Ascending aorta (tissue), 2 donors: Measurements from ENCODE around the gene PAK4. TPM values are rescaled to one million over a fixed set of nuclear protein-coding genes. Genes with fewer than 3 reads are reported as not detected.
"Not testable (repeated sequence)": the region's sequence is repeated elsewhere in the genome, so short reads cannot be mapped to it uniquely, and the experiment has no call there.

Experiments
- DNase-seq, 2 donors: peaks; one replicate each; pipeline ENCODE4 v3.0.0-alpha.2; 2019; ENCODE audit warnings: low spot score in 2 of 2
- H3K27ac ChIP-seq, 2 donors: fragments of 200-600 bp; sonication (generic); one replicate each; pipeline ENCODE4 v1.5.1; 2016 to 2017; ENCODE audit warnings: mild to moderate bottlenecking in 1 of 2
- H3K27me3 ChIP-seq: fragments of 200-600 bp; sonication (generic); one replicate; pipeline ENCODE4 v1.5.1; 2017
- H3K36me3 ChIP-seq, 2 donors: fragments of 200-600 bp; sonication (generic); one replicate each; pipeline ENCODE4 v1.5.1; 2016
- H3K4me1 ChIP-seq, 2 donors: fragments of 200-600 bp; sonication (generic); one replicate each; pipeline ENCODE4 v1.5.1; 2016 to 2017; ENCODE audit warnings: mild to moderate bottlenecking in 1 of 2
- H3K4me3 ChIP-seq, 2 donors: fragments of 200-600 bp; sonication (generic); one replicate each; pipeline ENCODE4 v1.5.1; 2016 to 2017; ENCODE audit warnings: mild to moderate bottlenecking in 1 of 2
- H3K9me3 ChIP-seq, 2 donors: fragments of 200-600 bp; sonication (generic); one replicate each; pipeline ENCODE4 v1.5.1; 2016
- CTCF ChIP-seq, 3 experiments: fragments of 200-600 bp in 2 of 3; fragments of 450-650 bp in 1 of 3; sonication (generic) in 2 of 3; IDR thresholded peaks; one replicate each; pipeline ENCODE4 v1.5.1; 2016 to 2019; ENCODE audit warnings: antibody characterized with exemption in 3 of 3, mild to moderate bottlenecking in 1 of 3, moderate library complexity in 1 of 3
- intact Hi-C: fragments of 100-400 bp; cut with DNase I; formaldehyde crosslinking; loops from one replicate; pipeline ENCODE4 v1.15.1; 2023
- total RNA-seq: library from RNA; depleted of rRNA; stranded (reverse); fragments of >200 nt; gene quantifications from one replicate; pipeline ENCODE4 v1.1.0, GENCODE V29; 2016

Gene PAK4
- total RNA-seq, 1 donor from 2014 or later, result 27.4 TPM

- peak overlapping the region in 1 of 2 donors; percentile 47 for H3K27ac ChIP-seq
- no peak for DNase-seq
- peaks cover 2 to 23% of the 10 kb centered on the region in 2 donors for H3K4me1 ChIP-seq
- no peaks in the 10 kb centered on the region for H3K36me3 ChIP-seq
- intact Hi-C loops, result no loop called here
- no peaks in the 10 kb centered on the region for H3K9me3 ChIP-seq
- TF ChIP-seq CTCF (IDR thresholded peaks at IDR 0.05), result no peak
- no peak overlapping the region for H3K4me3 ChIP-seq
- H3K27me3 ChIP-seq, result no peaks in the 10 kb centered on the region
Observed at GRCh38 chr19:39139971-39140453, 14.4 kb downstream of the PAK4 start.

- H3K27me3 ChIP-seq, result no peaks in the 10 kb centered on the region
- no peak for DNase-seq
- intact Hi-C loops, result no loop called here
- no peak for TF ChIP-seq CTCF (IDR thresholded peaks at IDR 0.05)
- H3K9me3 ChIP-seq, result no peaks in the 10 kb centered on the region
- no peaks in the 10 kb centered on the region for H3K36me3 ChIP-seq
- H3K4me1 ChIP-seq, result peaks cover 6 to 29% of the 10 kb centered on the region in 2 donors
- no peak overlapping the region for H3K4me3 ChIP-seq
- H3K27ac ChIP-seq, result peak overlapping the region in 1 of 2 donors; percentile 47
Observed at GRCh38 chr19:39140594-39140993, 15.0 kb downstream of the PAK4 start.

GRCh38 chr19:39141929-39142328 is 16.3 kb downstream of the PAK4 start:
- Histone ChIP-seq H3K27ac (no peak overlapping the region), H3K9me3 (no peaks in the 10 kb centered on the region), H3K36me3 (no peaks in the 10 kb centered on the region), H3K4me3 (no peak overlapping the region), H3K4me1 (peaks cover 6 to 37% of the 10 kb centered on the region in 2 donors), H3K27me3 (no peaks in the 10 kb centered on the region)
- no peak for DNase-seq
- intact Hi-C loops, result no loop called here
- TF ChIP-seq CTCF (IDR thresholded peaks at IDR 0.05), result no peak

GRCh38 chr19:39142630-39143029 is 17.0 kb downstream of the PAK4 start:
- no peak for DNase-seq
- Histone ChIP-seq H3K4me3 (no peak overlapping the region), H3K4me1 (peaks cover 6 to 37% of the 10 kb centered on the region in 2 donors), H3K27ac (no peak overlapping the region), H3K9me3 (no peaks in the 10 kb centered on the region), H3K27me3 (no peaks in the 10 kb centered on the region), H3K36me3 (no peaks in the 10 kb centered on the region)
- intact Hi-C loops, result no loop called here
- no peak for TF ChIP-seq CTCF (IDR thresholded peaks at IDR 0.05)

GRCh38 chr19:39143757-39144289 is 18.2 kb downstream of the PAK4 start:
- Histone ChIP-seq H3K4me1 (peaks cover 6 to 34% of the 10 kb centered on the region in 2 donors), H3K27ac (peak overlapping the region; percentile 41 to 64)
- H3K36me3 ChIP-seq, DNase-seq, intact Hi-C loops, H3K27me3 ChIP-seq, H3K4me3 ChIP-seq, H3K9me3 ChIP-seq: not testable (repeated sequence)

GRCh38 chr19:39144290-39145071 is 18.9 kb downstream of the PAK4 start:
- Histone ChIP-seq H3K4me1 (peaks cover 6 to 30% of the 10 kb centered on the region in 2 donors), H3K4me3 (peak overlapping the region in 1 of 2 donors; percentile 52), H3K36me3 (no peaks in the 10 kb centered on the region), H3K9me3 (no peaks in the 10 kb centered on the region), H3K27ac (peak overlapping the region; percentile 64 to 78), H3K27me3 (no peaks in the 10 kb centered on the region)
- intact Hi-C loops, result loop anchor here (1.0 kb wide), 1 partner anchor 19 kb away; the partner anchor contains the start of gene PAK4
- no peak for TF ChIP-seq CTCF (IDR thresholded peaks at IDR 0.05)
- no peak for DNase-seq
